Right lobe of liver (tissue), 4 donors: ENCODE results near the gene CELF4.

Experiments
- CTCF ChIP-seq, 4 donors: fragments of 200-600 bp in 3 of 4; fragments of 450-650 bp in 1 of 4; IDR thresholded peaks; one replicate each; pipeline versions ENCODE4 v1.5.1 to v1.8.0; 2016 to 2022; ENCODE audit warnings: antibody characterized with exemption in 4 of 4, mild to moderate bottlenecking in 2 of 4
- POLR2A ChIP-seq: fragments of 450-650 bp; IDR thresholded peaks from one replicate; pipeline ENCODE4 v1.6.1; 2017; ENCODE audit warnings: antibody characterized with exemption, mild to moderate bottlenecking
- donor health status: DM: no; HTN: no; CAD: no.
- donor health status: DM: no; HTN: no; CAD: no.
- donor health status: DM: no; HTN: yes; CAD: no.

- TF ChIP-seq CTCF (IDR thresholded peaks at IDR 0.05) (no peak), POLR2A (no peak)
Measured at GRCh38 chr18:37243741-37244140, 321.9 kb downstream of the CELF4 start.
